GM19463 (cell line): Measurements from ENCODE around the gene LPP.

ENCODE experiments used
- ATAC-seq: cut with Tn5 transposase; IDR thresholded peaks from one replicate; pipeline ENCODE4 v1.9.1; 2021; ENCODE audit warnings: mild to moderate bottlenecking, moderate library complexity; ENCODE audit not compliant: unreplicated experiment

Gene LPP

DNA sequence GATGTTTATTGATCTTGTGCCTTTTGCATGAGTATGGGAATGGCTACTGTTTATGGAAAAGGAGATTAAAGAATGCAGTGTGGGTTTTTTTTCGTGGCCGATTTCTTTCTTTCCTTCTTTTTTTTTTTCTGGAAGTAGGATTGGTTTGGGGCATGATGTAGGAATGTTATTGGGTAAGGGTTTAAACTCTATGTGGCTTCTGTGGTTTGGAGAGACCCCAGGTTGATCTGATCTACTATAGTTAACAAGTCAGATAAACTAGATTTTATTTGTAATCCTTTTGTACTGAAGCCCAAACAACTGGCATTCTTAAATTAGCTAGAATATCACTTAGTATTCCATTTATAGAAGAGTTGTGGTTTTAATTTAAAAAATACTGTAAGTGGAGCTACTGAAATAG is 304.8 kb downstream of the LPP start:
- no peak for ATAC-seq

DNA sequence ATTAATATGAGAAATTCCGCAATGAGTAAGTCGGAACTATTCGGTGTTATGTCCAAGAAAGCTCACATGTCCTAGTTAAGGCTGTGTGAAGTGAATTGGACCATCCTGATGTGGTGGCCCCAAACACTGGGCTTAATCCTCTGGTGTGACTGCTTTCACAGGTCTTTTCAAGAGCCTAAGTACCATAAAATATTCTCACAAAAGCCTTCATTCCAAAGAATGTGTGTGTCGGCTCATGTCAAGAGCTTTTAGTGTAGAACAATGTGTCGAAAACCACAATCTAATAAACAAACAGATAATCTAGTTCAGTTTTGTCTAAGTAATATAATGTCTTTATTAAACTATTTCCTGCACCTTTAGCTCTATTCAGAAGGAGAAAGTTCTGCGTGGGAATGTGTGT is 311.4 kb downstream of the LPP start:
- ATAC-seq, result no peak

DNA sequence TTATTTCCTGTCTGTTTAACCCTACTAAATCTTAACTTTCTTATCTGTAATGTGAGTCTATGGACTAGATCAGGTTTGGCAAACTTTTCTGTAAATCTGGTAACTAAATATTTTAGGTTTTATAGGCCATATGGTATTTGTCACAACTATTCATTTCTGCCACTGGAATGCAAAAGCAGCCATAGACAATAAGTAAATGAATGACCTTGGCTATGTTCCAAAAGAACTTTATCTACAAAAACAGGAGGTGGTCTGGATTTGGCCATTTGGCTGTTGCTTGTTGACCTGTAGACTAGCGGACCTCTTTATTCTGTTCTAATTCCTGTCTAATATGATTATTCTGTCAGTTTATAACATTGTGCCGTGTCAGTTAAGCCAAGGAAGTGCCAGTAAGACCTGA is 314.2 kb downstream of the LPP start:
- ATAC-seq, result no peak

DNA sequence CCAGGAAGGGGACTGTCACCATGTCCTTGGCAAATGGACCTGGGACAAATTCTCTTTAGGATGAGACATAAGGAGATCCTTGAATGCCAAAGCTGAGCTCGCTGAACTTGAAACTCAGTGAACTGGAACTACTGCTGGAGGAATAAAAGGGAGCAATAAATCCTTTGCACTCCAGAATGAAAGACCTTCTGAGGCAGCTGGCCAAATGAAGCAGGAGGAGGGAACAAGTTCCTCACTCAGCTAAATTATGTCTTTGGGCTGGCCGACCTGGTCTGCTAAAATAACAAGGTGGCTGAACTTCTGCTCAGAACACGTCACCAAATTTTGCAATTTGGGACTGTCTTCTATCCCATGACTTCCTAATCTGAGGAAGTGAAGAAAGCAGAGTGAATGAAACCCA is 314.7 kb downstream of the LPP start:
- ATAC-seq, result no peak

DNA sequence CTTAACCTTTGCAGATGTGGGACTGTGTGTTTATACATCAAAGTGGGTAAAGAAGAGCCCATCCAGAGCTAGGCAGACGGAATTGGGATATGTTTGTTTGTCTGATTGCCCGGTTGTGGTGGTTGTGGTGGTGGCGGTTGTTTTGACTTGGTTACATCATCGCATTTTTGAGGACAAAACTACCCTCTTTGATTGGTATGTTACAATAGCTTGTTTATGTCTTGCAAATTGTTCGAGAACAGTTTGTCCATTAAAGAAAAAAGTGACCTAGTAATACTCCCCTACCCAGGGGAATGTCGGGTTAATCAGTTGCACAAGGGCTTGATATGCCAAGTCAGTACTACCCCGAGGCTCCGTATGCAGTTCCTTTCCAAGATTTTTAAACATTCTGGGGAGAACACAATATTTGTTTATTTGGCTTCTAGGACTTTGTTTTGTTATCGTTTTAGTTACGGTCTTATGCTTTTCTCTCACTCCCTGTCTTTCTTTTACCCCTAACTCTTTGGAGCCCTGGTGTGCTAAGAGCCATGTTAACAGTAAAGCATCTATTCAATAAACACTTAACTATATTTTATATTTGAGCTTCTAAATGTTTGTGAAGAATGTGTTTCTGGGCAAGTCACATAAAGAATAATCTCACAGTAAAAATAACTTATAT is 315.4 kb downstream of the LPP start:
- no peak for ATAC-seq

DNA sequence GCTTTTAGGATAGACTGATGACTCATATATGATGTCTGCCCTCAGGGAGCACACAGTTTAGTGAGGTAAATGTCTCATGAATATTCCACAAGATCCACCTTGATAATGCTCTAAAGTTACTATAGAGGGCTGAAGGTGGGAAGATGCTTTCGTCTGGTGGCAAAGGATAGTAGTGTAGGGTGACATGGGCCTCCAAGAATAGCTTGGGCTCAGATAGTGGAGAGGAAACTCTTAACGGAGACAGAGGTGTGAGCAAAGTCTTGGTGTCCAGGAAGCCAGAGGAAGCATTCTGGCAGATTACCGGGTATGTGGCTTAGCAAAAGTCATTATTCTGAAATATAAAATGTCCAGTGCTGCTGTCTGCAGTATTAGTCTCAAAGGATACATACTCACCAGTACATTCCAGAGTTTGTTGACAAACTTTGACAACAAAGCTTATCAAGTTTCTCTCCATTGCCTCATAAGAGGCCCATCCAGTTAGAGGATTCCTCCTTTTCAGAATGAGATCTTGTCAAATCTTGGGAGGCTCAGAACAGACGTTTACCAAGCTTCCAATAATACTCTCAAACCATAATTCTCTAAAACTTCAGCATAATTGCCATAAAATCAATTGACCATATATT is 316.7 kb downstream of the LPP start:
- ATAC-seq, result no peak

DNA sequence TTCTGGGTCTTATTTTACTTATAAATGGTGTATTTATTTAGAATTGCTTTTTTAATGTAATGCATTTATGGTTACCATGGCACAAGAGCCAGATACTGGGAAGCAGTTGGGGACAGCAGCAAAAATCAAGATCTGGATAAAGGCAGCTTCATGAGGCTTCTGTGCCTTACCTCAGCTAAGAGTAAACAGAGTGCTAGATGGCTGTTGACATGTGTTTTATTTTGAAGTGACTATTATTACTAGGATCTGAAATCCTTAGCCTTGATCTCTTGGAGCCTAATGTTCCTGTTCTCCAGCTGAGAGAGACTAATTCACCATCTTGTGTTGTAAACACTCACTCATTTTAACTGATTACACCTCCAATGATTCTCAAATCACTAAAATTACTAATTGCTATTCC is 317.8 kb downstream of the LPP start:
- ATAC-seq, result no peak

DNA sequence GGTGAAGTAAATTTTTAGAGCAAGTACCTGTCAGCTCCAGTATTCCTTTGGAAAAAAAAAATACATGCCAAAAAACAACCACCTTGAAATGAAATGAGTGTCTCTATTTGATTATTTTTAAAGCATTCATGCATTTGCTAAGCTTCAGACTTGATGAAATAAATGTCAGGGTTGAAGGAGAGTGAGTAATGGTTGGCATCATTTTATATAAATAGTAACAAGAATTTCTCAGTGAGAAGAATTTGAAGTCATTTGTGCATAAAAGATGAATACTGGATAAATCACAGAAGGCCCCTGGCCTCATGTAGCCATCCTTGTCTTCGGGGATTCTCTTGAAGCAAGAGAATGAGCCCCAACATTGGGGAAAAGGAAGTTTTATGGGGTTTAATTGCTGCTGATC is 318.4 kb downstream of the LPP start:
- no peak for ATAC-seq

DNA sequence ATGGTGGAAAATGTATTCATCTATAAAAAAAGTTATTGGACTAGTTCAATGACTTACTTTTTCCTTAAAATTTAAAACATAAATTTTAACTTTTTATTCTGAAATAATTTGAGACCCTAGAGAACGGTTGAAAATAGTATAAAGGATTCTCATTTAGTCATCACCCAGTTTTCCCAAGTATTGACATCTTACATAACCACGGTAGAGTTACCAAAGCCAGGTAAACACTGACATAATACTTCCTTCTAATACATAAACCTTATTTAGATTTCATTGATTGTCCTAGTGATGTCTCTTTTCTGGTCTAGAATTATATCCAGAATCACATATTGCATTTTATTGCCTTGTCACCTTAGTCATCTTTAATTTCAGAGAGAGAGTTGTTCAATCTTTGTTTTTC is 319.1 kb downstream of the LPP start:
- no peak for ATAC-seq

DNA sequence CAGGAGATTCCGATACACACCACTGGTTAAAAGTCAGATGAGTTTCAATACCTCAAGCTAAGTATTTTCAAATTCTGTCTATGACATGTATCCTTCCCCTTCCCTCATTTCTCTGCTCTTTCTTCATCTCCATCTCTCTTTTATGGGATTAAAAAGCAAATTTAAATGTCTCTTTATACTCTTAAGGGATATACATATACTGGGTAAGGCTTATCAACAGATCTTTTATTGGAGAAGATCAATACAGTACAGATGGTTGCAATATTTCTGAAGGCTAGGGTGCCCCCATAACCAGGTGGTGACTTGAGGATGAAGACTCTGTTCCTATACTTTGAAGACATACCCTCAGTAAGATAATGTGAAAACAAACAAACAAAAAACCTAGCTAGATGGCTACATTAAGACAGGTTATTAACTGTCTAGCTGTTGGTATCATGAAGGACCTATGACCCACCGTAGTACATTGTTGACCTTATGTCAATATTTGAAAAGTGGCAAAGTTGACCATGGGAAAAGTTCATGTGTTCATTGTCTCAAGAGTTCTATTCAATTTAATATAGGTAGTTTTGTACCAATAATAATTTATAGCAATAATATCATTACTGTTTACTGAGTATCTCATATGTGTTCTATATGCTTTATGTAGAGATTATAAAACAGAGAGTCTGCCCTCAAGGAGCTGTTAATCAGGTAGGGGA is 319.8 kb downstream of the LPP start:
- no peak for ATAC-seq

DNA sequence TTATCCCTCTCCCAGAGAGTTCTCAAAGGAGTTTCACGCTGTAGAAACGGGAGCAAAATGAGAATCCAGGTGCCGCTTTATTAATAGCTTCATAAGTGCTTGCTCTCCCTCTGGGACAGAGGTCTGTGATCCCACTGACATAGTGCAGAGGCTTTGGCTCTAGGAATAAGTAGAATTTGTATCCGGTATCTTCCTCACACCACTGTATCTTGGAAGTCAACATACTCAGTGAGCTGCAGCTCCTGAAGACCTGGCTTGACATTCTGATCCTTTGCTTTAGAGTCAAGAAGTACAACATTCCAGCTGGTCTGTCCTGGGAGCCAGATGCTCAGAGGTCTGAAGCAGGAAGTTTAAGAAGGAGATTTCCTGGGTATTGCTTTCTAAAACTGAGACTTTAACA is 323.0 kb downstream of the LPP start:
- ATAC-seq, result no peak

DNA sequence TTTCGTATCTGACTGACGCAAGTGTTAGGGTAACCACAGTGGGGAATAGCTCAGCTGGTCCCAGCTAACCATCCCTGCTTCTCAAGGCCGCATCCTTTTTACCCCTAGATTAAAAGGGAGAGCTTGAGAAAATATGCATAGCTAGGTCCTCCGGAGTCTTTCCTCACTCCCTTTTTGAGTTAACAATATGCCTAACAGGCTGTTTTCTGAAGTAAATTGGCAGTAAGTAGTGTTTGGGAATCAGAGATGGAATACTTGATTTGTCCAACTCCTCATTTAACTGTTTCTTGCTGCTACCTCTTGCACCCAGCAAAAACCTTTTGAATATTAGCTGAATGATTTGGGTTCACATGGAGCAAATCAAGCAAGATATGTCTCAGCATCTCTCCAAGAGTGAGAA is 326.1 kb downstream of the LPP start:
- ATAC-seq, result no peak

DNA sequence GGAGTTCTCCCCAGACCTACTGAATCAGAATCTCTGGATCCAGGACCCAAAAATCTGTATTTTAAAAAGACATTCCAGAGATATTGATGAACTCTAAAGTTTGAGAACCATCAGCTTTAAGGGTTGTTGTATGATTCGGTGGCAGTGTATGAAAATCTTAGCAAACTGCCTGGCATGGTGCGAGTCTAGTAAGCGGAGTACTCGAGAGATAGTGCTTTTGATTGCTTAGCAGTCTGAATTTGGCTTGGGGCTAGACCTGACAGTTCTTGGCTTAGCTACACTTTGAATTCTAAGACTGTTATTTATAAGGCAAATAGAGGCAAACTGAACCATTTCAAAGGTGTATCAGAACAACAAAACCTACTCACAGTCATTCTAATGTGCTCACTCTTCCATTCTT is 329.0 kb downstream of the LPP start:
- no peak for ATAC-seq

DNA sequence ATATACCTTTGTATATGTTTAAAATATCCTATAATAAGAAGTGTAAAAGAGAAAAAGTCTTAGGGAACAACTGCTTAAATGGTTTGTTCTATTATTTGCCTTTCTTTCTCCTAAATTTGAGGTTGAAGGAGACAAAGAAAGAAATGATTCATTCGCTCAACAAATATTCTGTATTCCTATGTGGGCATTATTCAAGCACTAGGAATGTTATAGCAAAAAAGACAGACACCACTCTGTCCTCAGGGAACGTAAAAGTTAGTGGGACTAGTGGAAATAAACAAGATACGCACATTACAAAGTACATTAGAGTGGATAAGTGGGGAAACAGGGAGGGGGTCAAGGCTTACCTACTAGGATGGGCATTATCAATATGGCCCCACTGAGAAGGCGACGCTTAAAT is 332.2 kb downstream of the LPP start:
- no peak for ATAC-seq

DNA sequence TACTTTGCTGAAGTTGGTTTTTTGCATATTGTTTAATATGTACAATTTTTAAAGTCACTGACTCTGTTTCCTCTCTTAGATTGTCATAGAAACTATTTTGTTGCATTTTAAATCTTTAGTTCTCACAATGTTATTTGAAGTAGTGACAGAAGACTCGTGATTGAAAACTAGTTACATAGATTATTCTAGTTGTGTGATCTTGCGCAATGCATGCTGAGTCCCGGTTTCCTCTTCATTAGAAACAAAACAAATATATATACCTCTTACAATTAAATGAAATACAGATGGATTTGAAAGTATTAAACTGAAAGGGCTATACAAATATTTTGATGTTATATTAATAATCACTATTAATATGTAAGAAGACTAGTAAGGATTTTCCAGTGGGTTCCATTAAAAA is 333.0 kb downstream of the LPP start:
- no peak for ATAC-seq

DNA sequence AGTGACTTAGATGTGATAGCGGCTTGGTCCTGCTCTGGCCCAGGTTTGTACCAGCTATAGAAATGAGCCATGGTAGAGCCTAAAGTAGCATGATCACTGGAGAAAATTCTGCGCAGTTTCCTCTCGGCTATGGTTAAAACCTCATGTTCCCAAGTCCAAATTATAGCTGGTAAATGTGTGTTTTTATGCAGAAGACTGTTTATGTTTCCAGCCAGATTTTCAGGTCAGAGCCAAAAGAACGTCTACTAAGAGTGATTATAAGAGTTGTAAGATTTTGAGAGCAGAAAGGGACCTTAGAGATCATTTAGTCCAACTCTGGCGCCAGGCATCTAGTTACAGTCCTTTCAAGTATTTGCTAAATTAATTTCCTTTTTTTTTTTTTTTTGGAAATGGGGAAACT is 333.7 kb downstream of the LPP start:
- no peak for ATAC-seq

DNA sequence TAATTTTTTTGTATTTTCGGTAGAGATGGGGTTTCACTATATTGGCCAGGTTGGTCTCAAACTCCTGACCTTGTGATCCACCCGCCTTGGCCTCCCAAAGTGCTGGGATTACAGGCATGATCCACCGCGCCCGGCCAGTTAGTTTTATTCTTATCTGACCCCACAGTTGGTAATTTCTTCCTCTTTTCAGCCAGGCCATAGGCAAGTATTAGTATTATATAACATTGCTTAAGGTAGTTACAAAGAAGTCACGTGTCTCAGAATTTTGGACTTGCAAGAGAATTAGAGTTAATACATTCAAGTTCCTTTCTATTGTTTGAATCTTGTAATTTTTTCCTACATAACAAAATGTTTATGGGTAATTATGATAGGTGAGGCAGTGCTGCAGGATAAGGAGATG is 334.8 kb downstream of the LPP start:
- no peak for ATAC-seq

DNA sequence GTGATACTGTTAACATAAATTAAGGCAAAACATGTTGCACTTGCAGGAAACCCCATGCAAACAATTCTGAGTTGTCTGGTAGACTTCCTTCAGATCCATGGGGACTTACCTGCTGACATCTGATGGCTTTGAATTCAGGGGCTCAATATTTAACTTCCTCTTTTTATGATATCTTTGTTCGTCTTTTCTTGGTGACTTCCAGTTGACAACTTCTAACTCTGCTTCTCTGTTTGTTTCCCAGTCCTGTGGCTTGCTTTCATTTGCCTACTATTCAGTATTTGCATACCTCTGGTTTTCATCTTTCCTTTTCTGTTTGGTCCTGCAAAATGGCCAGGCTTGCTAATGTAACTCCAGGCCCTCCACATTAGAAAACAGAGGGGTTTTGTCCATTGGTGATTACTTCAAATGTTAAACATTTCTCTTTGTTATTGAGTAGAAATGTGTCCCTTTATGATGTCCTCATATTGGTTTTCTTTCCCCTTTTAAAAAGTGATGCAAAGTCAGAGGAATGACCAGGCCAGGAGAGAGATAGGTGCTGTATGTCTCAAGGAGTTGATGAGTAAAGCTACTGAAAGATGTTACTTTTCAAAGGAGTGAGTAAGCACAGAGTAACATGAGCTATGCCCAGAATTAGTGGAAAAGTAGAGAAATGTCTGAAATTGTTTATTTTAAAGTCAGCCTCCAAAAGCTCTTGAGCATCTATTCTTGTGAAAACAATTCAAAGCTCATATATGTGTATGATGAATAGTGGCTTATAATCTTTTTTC is 335.9 kb downstream of the LPP start:
- ATAC-seq, result no peak

DNA sequence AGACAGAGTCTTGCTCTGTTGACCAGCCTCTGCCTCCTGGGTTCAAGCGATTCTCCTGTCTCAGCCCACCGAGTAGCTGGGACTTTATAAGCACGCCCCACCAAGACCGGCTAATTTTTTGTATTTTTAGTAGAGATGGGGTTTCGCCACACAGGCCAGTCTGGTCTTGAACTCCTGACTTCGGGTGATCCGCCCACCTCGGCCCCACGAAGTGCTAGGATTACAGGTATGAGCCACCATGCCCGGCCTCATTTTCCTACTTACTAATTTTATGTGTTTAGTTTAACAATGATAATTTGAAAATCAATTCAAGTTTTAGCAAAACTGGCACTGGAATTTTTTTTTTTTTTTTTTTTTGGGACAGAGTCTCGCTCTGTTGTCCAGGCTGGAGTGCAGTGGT is 336.5 kb downstream of the LPP start:
- no peak for ATAC-seq

DNA sequence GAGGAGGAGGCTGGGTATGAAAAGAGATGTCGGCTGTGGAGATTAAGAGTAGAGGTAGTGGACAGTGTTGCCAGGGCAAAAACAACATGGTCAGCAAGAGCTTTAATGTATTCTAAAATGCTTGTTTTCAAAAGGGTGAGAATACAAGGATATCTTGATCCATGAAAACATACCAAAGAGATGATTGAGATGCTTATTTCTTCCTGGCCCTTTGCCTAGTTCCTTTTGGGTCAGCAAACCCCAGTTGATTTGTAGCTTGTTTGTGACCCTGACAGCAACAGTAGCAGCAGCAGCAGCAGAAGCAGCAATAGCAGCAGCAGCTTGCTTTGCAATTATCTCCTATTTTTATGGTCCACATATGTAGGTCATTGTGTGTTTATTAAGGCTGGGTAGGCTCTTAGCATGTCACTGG is 337.3 kb downstream of the LPP start:
- ATAC-seq, result no peak

DNA sequence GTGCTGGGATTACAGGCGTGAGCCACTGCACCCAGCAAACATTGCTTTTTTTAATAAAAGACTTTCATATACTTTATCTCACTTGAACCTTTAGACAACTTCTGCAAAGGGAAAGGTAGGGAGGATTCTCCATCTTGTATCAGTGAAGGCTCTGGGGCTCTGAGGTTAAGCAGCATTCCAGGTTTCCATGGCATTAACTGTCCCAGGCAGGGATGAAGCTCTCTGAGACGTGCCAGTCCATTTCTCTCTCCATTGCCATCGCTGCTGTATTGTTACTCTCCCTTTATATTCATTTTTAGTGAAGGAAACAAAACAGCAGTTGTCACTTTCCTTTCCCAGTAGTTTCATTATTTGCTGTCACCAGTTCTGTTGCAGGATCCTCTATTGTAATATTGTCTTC is 342.4 kb downstream of the LPP start:
- no peak for ATAC-seq

DNA sequence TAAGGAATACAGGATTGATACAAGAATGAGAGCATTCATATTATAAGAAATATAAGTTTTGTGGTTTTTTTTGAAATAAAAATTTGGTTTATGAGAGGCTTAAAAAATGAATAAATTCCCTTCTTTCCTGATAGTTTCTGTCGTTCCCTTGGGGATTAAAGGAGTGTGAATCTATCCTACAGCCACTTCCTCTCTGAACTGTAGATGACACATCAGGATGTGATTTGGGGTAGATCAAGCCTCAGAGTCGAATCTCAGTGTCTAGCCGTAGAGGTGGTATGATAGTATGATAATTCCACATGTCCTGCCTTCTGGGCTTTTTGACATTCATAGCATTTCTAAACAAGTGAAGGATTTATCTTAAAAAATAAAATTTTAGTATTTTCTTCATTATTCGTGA is 343.1 kb downstream of the LPP start:
- no peak for ATAC-seq
